Immature natural killer cell (primary cell): ENCODE data around the gene ALDH16A1. TPM values are rescaled to one million over a fixed set of nuclear protein-coding genes. Genes with fewer than 3 reads are reported as not detected.
"Not testable (repeated sequence)": the region's sequence is repeated elsewhere in the genome, so short reads cannot be mapped to it uniquely, and the experiment has no call there.

ENCODE experiments used
- DNase-seq, 3 donors: peaks; one replicate each; pipeline ENCODE4 v3.0.0; 2022; ENCODE audit warnings: mixed read lengths in 1 of 3
- H3K27ac Mint-ChIP-seq, 6 donors: one replicate each; pipeline ENCODE4 v1.8.0; 2020; ENCODE audit warnings: mixed read lengths in 6 of 6, mild to moderate bottlenecking in 5 of 6, inconsistent platforms in 4 of 6, moderate library complexity in 3 of 6
- H3K27me3 Mint-ChIP-seq, 3 donors: one replicate each; pipeline ENCODE4 v1.8.0; 2020 to 2021; ENCODE audit warnings: low read depth in 3 of 3, mild to moderate bottlenecking in 3 of 3, mixed read lengths in 3 of 3, moderate library complexity in 3 of 3, inconsistent platforms in 1 of 3
- H3K36me3 Mint-ChIP-seq, 3 donors: one replicate each; pipeline ENCODE4 v1.8.0; 2020; ENCODE audit warnings: mixed read lengths in 3 of 3, inconsistent platforms in 2 of 3, mild to moderate bottlenecking in 2 of 3
- H3K4me1 Mint-ChIP-seq, 2 donors: one replicate each; pipeline ENCODE4 v1.8.0; 2020; ENCODE audit warnings: inconsistent platforms in 2 of 2, mild to moderate bottlenecking in 2 of 2, mixed read lengths in 2 of 2, moderate library complexity in 1 of 2
- H3K4me3 Mint-ChIP-seq, 5 donors: one replicate each; pipeline ENCODE4 v1.8.0; 2020; ENCODE audit warnings: mild to moderate bottlenecking in 5 of 5, mixed read lengths in 5 of 5, inconsistent platforms in 3 of 5, moderate library complexity in 3 of 5
- H3K9me3 Mint-ChIP-seq, 6 donors: one replicate each; pipeline ENCODE4 v1.8.0; 2020; ENCODE audit warnings: mild to moderate bottlenecking in 6 of 6, mixed read lengths in 6 of 6, inconsistent platforms in 4 of 6, moderate library complexity in 3 of 6
- polyA plus RNA-seq, 3 donors: library from polyadenylated mRNA; unstranded; fragments of 300-500 nt; fragmentation: Illumina TruSeq; gene quantifications; one replicate each; pipeline ENCODE4 v1.2.3, GENCODE V29; 2021

ALDH16A1 gene
- polyA plus RNA-seq, 3 donors from 2014 or later: 37.2 to 57.0 (median 42.4) TPM

DNA sequence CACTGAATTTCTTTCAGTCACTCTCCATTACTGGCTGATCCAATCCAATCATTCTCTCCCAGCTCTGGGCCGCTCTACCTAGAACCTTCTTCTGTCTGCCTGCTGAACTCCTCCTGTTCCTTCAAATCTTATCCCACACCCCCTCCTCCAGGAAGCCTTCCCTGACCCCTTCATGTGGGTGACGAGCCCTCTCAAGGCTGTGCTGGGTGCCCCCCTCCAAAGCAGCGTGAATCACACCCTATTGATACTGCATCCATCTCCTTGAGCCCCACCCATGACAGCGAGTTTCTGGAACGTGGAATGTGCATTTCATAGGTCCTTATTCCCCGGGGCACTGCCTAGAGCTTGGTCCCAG lies 4.6 kb upstream of the ALDH16A1 start:
- Mint-ChIP-seq H3K27me3 (peaks cover 8 to 20% (median 18%) of the 10 kb centered on the region in 3 donors), H3K27ac (peak overlapping the region in 3 of 6 donors; percentile 0 to 72 (median 56)), H3K36me3 (peaks cover 8 to 20% (median 16%) of the 10 kb centered on the region in 3 donors), H3K4me1 (peaks cover 41 to 45% of the 10 kb centered on the region in 2 donors), H3K9me3 (no peaks in the 10 kb centered on the region), H3K4me3 (peak overlapping the region in 3 of 5 donors; percentile 20 to 51 (median 48))
- DNase-seq: no peak

DNA sequence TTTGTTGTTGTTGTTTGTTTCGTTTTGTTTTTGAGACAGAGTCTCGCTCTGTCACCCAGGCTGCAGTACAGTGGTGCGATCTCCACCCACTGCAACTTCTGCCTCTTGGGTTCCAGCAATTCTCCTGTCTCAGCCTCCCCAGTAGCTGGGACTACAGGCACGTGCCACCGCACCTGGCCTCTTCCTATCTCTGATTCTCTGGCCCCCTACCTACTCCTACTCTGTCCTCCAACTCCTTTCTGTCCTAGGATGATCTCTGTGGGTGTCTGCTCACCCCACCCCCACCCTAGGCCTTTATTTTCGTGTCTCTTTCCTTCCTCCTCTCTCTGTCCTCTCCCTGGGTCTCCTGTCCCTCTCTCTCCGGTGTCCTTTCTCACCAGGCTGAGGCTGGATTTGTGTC lies 2.6 kb upstream of the ALDH16A1 start:
- Mint-ChIP-seq H3K27me3 (peaks cover 10 to 24% (median 21%) of the 10 kb centered on the region in 3 donors), H3K36me3 (peaks cover 8 to 20% (median 16%) of the 10 kb centered on the region in 3 donors), H3K4me3 (peak overlapping the region; percentile 47 to 99 (median 93)), H3K27ac (peak overlapping the region in 5 of 6 donors; percentile 34 to 74 (median 41)), H3K9me3 (no peaks in the 10 kb centered on the region), H3K4me1 (peaks cover 43 to 46% of the 10 kb centered on the region in 2 donors)
- DNase-seq: no peak

DNA sequence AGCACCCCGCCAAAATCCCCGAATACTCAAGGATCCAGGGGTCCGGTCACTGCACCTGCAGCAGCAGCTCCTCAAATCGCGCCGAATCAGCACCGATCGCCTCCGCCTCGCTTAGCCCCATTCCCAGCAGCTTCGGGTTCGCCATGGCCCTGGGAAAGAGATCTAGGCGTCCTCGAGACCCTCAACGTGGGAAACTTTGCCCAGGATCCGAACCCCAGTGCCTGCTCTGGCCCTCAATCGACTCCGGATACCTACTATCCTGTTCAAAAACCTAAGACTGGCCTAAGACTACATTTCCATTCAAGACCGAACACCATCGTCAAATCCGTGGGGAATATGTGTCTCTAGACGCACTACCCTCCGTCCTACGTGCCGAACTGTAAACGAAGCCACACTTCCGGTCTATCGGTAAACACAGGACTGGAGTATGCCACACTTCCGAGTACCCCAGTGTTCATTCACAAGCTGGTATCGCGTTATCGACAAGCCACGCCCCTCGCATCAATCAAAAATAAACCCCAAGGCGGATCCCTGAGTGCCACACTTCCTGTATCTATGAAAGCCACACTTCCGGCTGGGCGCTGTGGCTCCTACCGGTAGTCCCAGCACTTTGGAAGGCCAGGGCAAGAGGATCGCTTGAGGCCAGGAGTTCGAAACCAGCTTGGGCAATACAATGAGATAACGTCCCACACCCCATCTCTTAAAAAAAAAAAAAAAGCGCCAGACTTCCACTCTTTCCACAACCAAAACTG lies 1.4 kb upstream of the ALDH16A1 start, which contains the start of gene PIH1D1:
TSS of gene PIH1D1 (minus strand) at position 385 of the 752 bp plus-strand sequence. CDS start at position 145, 240 bp downstream.
- peaks cover 46% of the 10 kb centered on the region in 2 donors for H3K4me1 Mint-ChIP-seq
- peak within 1 kb of the TSS; percentile 93 to 100 (median 99) for H3K4me3 Mint-ChIP-seq

DNA sequence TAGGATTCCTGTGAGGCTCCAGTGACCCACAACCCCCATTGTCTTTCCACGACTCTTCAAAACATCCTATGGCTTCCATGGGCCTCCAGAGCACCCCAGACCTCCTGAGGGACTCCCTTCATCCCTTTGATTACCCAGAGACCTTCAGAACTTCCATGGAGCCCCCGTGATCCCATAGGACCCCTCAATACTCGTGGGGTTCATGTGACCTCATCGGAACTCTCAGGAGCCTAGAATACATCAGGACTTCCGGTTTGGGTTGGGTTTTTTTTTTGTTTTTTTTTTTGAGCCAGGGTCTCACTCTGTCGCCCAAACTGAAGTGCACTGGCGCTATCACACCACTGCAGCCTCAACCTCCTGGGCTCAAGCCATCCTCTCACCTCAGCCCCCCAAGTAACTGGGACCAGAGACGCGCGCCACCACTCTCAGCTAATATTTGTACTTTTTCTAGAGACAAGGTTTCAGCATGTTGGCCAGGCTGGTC lies 774 bp downstream of the ALDH16A1 start:
- peaks cover 11 to 21% (median 21%) of the 10 kb centered on the region in 3 donors for H3K27me3 Mint-ChIP-seq
- peak overlapping the region; percentile 98 to 100 (median 99) for H3K27ac Mint-ChIP-seq
- peaks cover 39 to 48% of the 10 kb centered on the region in 2 donors for H3K4me1 Mint-ChIP-seq

More for the DNA sequence above, 1.4 kb upstream of the ALDH16A1 start, which contains the start of gene PIH1D1:
- H3K36me3 Mint-ChIP-seq: peaks cover 8 to 20% (median 16%) of the 10 kb centered on the region in 3 donors
- H3K9me3 Mint-ChIP-seq: no peaks in the 10 kb centered on the region
- H3K27me3 Mint-ChIP-seq: peaks cover 10 to 24% (median 21%) of the 10 kb centered on the region in 3 donors
- DNase-seq: peak; percentile 94 to 96 (median 95)
- H3K27ac Mint-ChIP-seq: peak within 1 kb of the TSS; percentile 98 to 100 (median 99)

DNA sequence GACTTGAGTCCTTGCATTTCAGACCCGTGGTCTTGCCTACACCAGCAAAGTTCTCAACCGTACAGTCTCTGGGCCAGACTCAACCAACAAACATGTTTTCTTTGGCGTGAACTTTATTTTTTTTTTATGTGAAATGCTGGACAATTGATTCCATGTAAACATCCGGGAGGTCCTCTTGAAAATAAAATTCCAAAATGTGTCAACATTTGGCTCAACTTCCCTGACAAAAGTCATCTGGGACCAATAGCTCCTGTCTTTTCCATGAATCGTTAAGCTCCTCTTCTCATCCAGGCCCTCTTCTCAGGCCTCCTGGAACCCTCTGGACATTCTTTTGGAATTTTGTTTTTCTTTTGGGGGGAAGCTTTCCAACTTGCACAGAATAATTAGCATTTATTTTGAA lies 2.7 kb downstream of the ALDH16A1 start:
- no peak for DNase-seq
- Mint-ChIP-seq H3K27ac (peak overlapping the region in 3 of 6 donors; percentile 20 to 47 (median 24)), H3K9me3 (no peaks in the 10 kb centered on the region), H3K4me3 (peak overlapping the region in 2 of 5 donors; percentile 3 to 21), H3K27me3 (peaks cover 11 to 23% (median 21%) of the 10 kb centered on the region in 3 donors), H3K4me1 (peaks cover 32 to 38% of the 10 kb centered on the region in 2 donors), H3K36me3 (peaks cover 4 to 9% (median 7%) of the 10 kb centered on the region in 3 donors)

More for the DNA sequence above, 774 bp downstream of the ALDH16A1 start:
- H3K9me3 Mint-ChIP-seq: no peaks in the 10 kb centered on the region
- peak overlapping the region; percentile 93 to 100 (median 98) for H3K4me3 Mint-ChIP-seq
- H3K36me3 Mint-ChIP-seq: peaks cover 7 to 13% (median 9%) of the 10 kb centered on the region in 3 donors
- DNase-seq: peak in 1 of 3 donors; percentile 30

DNA sequence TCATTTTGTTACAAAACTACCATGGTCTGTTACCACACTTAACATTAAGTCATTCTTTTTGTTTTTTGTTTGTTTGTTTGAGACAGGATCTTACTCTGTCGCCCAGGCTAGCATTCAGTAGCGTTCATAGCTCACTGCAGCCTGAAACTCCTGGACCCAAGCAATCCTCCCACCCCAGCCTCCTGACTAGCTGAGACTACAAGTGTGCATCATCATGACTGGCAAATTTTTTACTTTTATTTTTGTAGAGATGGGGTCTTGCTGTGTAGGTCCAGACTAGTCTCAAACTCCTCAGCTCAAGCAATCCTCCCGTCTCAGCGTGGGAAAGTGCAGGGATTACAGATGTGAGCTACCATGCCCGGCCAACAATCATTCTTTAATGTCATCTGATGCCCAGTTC lies 3.3 kb downstream of the ALDH16A1 start:
- no peak overlapping the region for H3K4me3 Mint-ChIP-seq
- H3K4me1 Mint-ChIP-seq: peaks cover 27 to 33% of the 10 kb centered on the region in 2 donors
- peaks cover 11 to 23% (median 21%) of the 10 kb centered on the region in 3 donors for H3K27me3 Mint-ChIP-seq
- DNase-seq: no peak
- H3K9me3 Mint-ChIP-seq: no peaks in the 10 kb centered on the region
- peaks cover 4 to 9% (median 7%) of the 10 kb centered on the region in 3 donors for H3K36me3 Mint-ChIP-seq
- H3K27ac Mint-ChIP-seq: peak overlapping the region in 3 of 6 donors; percentile 8 to 24 (median 20)

DNA sequence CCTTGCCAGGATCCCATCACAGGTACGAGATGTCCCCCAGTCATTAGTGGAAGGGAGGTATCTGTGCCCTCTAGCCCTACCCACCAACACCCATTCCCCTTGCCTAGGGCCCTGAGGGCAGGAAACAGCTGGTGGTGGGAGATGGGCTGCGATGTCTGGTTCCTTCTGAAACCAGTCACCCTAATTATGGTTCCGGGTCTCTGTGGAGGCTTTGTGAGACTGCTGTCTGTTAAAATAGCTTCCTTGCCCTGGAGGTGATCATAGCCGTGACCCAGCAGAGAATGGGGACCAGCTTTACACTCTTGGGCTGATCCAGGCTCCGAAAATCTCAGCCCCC lies 5.5 kb downstream of the ALDH16A1 start:
- no peak overlapping the region for H3K4me3 Mint-ChIP-seq
- H3K9me3 Mint-ChIP-seq: no peaks in the 10 kb centered on the region
- peaks cover 9 to 13% of the 10 kb centered on the region in 2 donors for H3K4me1 Mint-ChIP-seq
- H3K36me3 Mint-ChIP-seq: peaks cover 4 to 6% (median 4%) of the 10 kb centered on the region in 3 donors
- H3K27ac Mint-ChIP-seq: peak overlapping the region in 2 of 6 donors; percentile 16 to 66
- no peak for DNase-seq
- peaks cover 2 to 11% (median 6%) of the 10 kb centered on the region in 3 donors for H3K27me3 Mint-ChIP-seq

DNA sequence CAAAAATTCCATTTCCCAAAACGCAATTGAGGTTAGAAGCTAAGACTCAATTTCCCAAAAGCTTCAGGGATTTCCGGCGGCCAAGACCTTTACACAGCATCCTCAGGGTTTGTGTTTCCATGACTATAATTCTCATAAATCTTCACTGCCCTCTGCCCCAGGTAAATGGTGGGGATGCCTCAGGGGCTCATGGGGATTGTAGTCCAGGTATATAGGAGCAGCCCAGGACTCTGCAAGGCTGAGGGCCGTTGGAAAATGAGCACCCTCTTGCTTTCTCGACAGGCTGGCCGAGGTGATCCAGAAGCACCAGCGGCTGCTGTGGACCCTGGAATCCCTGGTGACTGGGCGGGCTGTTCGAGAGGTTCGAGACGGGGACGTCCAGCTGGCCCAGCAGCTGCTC lies 6.4 kb downstream of the ALDH16A1 start:
- no peak overlapping the region for H3K4me3 Mint-ChIP-seq
- H3K36me3 Mint-ChIP-seq: peaks cover 4 to 6% (median 4%) of the 10 kb centered on the region in 3 donors
- no peak for DNase-seq
- H3K27me3 Mint-ChIP-seq: peaks cover 0 to 5% (median 1%) of the 10 kb centered on the region in 3 donors
- no peaks in the 10 kb centered on the region for H3K9me3 Mint-ChIP-seq
- H3K4me1 Mint-ChIP-seq: peaks cover under 1 to 6% of the 10 kb centered on the region in 2 donors
- no peak overlapping the region for H3K27ac Mint-ChIP-seq

DNA sequence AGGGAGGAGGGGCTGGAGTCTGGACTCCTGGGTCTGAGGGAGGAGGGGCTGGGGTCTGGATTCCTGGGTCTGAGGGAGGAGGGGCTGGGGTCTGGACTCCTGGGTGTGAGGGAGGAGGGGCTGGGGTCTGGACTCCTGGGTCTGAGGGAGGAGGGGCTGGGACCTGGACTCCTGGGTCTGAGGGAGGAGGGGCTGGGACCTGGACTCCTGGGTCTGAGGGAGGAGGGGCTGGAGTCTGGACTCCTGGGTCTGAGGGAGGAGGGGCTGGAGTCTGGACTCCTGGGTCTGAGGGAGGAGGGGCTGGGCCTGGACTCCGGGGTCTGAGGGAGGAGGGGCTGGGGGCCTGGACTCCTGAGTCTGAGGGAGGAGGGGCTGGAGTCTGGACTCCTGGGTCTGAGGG lies 8.1 kb downstream of the ALDH16A1 start:
- H3K36me3 Mint-ChIP-seq, H3K4me1 Mint-ChIP-seq, H3K9me3 Mint-ChIP-seq, H3K4me3 Mint-ChIP-seq, H3K27me3 Mint-ChIP-seq, H3K27ac Mint-ChIP-seq, DNase-seq: not testable (repeated sequence)

DNA sequence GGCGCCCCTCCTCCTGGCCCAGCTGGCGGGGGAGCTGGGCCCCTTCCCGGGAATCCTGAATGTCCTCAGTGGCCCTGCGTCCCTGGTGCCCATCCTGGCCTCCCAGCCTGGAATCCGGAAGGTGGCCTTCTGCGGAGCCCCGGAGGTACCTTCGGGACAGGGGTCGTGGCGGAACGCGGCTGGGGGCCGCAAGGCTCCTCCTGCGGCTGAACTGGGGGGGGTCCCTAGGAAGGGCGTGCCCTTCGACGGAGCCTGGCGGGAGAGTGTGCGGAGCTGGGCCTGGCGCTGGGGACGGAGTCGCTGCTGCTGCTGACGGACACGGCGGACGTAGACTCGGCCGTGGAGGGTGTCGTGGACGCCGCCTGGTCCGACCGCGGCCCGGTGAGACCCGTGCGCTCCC lies 8.6 kb downstream of the ALDH16A1 start:
- Mint-ChIP-seq H3K9me3 (no peaks in the 10 kb centered on the region), H3K27me3 (peaks cover 0 to 5% (median 1%) of the 10 kb centered on the region in 3 donors), H3K4me1 (peaks cover 0 to 2% of the 10 kb centered on the region in 2 donors), H3K27ac (no peak overlapping the region), H3K36me3 (peaks cover 4 to 6% (median 4%) of the 10 kb centered on the region in 3 donors), H3K4me3 (no peak overlapping the region)
- no peak for DNase-seq

DNA sequence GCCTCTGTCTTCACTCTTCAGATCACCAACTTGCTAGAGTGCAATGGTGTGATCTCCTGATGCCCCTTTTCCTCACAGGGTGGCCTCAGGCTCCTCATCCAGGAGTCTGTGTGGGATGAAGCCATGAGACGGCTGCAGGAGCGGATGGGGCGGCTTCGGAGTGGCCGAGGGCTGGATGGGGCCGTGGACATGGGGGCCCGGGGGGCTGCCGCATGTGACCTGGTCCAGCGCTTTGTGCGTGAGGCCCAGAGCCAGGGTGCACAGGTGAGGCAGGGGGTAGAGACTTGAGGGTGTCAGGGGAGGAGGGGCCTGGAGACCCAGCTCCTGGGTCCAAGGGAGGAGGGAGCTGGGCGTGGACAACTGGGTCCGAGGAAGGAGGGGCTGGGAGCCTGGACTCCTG lies 9.5 kb downstream of the ALDH16A1 start:
- no peak for DNase-seq
- no peak overlapping the region for H3K27ac Mint-ChIP-seq
- peaks cover 0 to 6% (median 4%) of the 10 kb centered on the region in 3 donors for H3K36me3 Mint-ChIP-seq
- no peak overlapping the region for H3K4me3 Mint-ChIP-seq
- no peaks in the 10 kb centered on the region for H3K4me1 Mint-ChIP-seq
- H3K9me3 Mint-ChIP-seq: no peaks in the 10 kb centered on the region
- H3K27me3 Mint-ChIP-seq: peaks cover 0 to 10% (median 0%) of the 10 kb centered on the region in 3 donors

DNA sequence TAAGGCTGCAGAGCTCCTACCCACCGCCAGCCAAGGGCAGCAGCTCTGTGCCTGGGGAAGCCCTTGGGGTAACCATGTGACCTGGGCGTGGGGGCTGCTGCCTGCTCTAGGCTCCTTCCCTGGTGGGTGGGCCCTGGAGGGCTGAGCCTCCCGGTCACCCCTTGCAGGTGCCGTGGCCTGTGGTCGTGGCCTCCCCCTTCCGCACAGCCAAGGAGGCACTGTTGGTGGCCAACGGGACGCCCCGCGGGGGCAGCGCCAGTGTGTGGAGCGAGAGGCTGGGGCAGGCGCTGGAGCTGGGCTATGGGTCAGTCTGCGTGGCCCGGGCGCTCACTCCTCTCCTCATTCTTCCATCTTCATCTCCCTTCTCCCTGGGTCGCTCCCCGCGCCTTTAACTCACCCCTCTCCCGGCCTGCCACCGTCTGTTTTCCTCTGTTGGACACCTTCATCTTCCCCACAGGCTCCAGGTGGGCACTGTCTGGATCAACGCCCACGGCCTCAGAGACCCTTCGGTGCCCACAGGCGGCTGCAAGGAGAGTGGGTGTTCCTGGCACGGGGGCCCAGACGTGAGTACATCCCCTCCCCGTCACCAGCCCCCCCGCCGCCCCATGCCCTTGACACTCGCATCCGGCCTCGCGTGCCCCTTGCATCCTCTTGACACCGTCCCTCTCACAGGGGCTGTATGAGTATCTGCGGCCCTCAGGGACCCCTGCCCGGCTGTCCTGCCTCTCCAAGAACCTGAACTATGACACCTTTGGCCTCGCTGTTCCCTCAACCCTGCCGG lies 11.1 kb downstream of the ALDH16A1 start:
- Mint-ChIP-seq H3K9me3 (no peaks in the 10 kb centered on the region), H3K4me3 (no peak overlapping the region), H3K36me3 (peaks cover 0 to 9% (median 7%) of the 10 kb centered on the region in 3 donors), H3K4me1 (peaks cover 7% of the 10 kb centered on the region in 2 donors), H3K27me3 (peaks cover 3 to 15% (median 5%) of the 10 kb centered on the region in 3 donors), H3K27ac (peak overlapping the region in 1 of 6 donors; percentile 49)
- DNase-seq: no peak

DNA sequence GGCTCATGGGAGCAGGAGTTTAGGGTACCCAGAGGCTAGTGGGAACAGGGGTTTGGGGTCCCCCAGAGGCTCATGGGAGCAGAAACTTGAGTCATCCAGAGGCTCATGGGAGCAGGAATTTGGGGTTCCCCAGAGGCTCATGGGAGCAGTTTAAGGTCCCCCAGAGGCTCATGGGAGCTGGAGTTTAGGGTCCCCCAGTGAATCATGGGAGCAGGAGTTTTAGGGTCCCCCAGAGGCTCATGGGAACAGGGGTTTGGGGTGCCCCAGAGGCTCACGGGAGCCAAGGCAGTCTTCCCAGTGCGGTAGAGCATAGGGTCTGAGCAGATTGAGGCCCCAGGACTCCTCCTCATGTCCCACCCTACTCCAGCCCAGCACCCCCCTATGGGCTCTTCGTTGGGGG lies 12.3 kb downstream of the ALDH16A1 start:
- Mint-ChIP-seq H3K9me3 (no peaks in the 10 kb centered on the region), H3K4me1 (peaks cover 17 to 18% of the 10 kb centered on the region in 2 donors), H3K4me3 (no peak overlapping the region), H3K36me3 (peaks cover 0 to 7% (median 4%) of the 10 kb centered on the region in 3 donors), H3K27ac (peak overlapping the region in 2 of 6 donors; percentile 36 to 74), H3K27me3 (peaks cover 11 to 22% (median 13%) of the 10 kb centered on the region in 3 donors)
- DNase-seq: no peak
